ENCODE measurements around the gene BCAP29. TPM values are rescaled to one million over a fixed set of nuclear protein-coding genes. Genes with fewer than 3 reads are reported as not detected.

Gene BCAP29
- total RNA-seq, 4 donors from 2014 or later: 36.9 to 107 (median 64.3) TPM

DNA sequence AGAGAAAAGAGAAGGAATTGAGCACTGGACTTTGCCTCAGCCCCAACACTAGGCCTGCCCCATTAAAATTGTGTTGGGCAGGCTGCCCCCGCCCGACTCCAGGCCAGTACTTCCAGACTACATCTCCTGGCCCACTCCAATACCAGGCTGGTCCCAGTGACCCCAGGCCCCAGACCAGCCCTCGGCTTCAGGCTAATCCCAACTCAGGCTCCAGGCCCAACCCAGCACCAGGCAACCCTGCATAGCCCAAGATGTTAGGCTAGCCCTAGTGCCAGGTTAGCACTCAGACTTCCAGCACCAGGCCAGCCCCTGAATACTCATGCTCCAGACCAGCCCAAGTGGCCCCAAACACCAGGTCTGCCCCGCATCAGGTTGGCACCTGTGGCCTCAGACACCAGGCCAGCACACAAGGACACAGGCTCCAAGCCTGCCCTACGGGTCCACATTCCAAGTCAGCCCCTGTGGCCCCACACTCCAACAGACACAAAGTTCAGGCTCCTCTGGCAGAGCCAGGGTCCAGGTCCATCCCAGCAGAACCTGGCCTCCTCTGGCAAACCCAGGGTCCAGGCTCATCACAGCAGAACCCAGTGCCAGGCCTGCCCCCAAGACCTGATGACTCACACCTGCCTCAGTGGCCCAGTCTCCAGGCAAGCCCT is 36.6 kb upstream of the BCAP29 start:
- peaks cover 44% of the 10 kb centered on the region for H3K36me3 ChIP-seq
- no peak overlapping the region for H3K27ac ChIP-seq
- no peaks in the 10 kb centered on the region for H3K9me3 ChIP-seq
- TF ChIP-seq POLR2A (IDR thresholded peaks at IDR 0.05) (no peak), EP300 (IDR thresholded peaks at IDR 0.05) (no peak), POLR2AphosphoS5 (IDR thresholded peaks at IDR 0.05) (no peak)
- TF ChIP-seq, protein P1, sequence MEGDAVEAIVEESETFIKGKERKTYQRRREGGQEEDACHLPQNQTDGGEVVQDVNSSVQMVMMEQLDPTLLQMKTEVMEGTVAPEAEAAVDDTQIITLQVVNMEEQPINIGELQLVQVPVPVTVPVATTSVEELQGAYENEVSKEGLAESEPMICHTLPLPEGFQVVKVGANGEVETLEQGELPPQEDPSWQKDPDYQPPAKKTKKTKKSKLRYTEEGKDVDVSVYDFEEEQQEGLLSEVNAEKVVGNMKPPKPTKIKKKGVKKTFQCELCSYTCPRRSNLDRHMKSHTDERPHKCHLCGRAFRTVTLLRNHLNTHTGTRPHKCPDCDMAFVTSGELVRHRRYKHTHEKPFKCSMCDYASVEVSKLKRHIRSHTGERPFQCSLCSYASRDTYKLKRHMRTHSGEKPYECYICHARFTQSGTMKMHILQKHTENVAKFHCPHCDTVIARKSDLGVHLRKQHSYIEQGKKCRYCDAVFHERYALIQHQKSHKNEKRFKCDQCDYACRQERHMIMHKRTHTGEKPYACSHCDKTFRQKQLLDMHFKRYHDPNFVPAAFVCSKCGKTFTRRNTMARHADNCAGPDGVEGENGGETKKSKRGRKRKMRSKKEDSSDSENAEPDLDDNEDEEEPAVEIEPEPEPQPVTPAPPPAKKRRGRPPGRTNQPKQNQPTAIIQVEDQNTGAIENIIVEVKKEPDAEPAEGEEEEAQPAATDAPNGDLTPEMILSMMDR (IDR thresholded peaks at IDR 0.05): no peak
- WGBS: 79% methylated on average over 3 of the region's 5 CpGs
- no peak overlapping the region for H3K4me3 ChIP-seq
- H3K27me3 ChIP-seq: no peaks in the 10 kb centered on the region
- H3K4me1 ChIP-seq: no peaks in the 10 kb centered on the region
- no peak for DNase-seq (ENCODE audit: low spot score in 2 of 2)

GRCh38 chr7:107544848-107545591 is 35.0 kb upstream of the BCAP29 start:
- H3K27me3 ChIP-seq: no peaks in the 10 kb centered on the region
- peaks cover 44% of the 10 kb centered on the region for H3K36me3 ChIP-seq
- no peak overlapping the region for H3K4me3 ChIP-seq
- no peaks in the 10 kb centered on the region for H3K9me3 ChIP-seq
- WGBS: 91% methylated on average over 4 of the region's 4 CpGs
- no peak overlapping the region for H3K27ac ChIP-seq
- DNase-seq (ENCODE audit: low spot score in 2 of 2): no peak
- TF ChIP-seq, protein P1 (IDR thresholded peaks at IDR 0.05): no peak
- TF ChIP-seq EP300 (IDR thresholded peaks at IDR 0.05) (no peak), POLR2A (IDR thresholded peaks at IDR 0.05) (no peak), POLR2AphosphoS5 (IDR thresholded peaks at IDR 0.05) (no peak)
- no peaks in the 10 kb centered on the region for H3K4me1 ChIP-seq

DNA sequence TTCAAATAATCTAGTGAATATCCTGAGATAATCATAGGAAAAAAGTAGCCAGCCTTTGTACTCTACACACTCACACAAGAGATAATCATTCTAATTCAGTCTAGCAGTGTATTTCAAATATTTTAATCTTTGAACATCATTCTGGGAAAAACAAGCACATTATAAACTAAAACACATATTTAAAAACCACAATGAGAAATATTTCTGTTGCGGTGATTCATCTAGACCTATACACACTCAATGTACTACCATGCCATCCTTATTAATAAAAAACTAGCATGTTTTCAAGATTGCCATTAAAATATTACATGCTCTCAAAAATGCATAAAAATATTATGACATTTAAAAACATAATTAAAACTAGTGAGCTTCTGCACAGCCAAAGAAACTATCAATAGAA is 28.1 kb upstream of the BCAP29 start:
- TF ChIP-seq, protein P1 (IDR thresholded peaks at IDR 0.05): no peak
- TF ChIP-seq EP300 (IDR thresholded peaks at IDR 0.05) (no peak), POLR2AphosphoS5 (IDR thresholded peaks at IDR 0.05) (no peak), POLR2A (IDR thresholded peaks at IDR 0.05) (no peak)
- no peak overlapping the region for H3K4me3 ChIP-seq
- H3K9me3 ChIP-seq: no peaks in the 10 kb centered on the region
- H3K4me1 ChIP-seq: no peaks in the 10 kb centered on the region
- no peak for DNase-seq (ENCODE audit: low spot score in 2 of 2)
- no peak overlapping the region for H3K27ac ChIP-seq
- no peaks in the 10 kb centered on the region for H3K27me3 ChIP-seq
- 96% methylated on average over 1 of the region's 1 CpG for WGBS
- peaks cover 39% of the 10 kb centered on the region for H3K36me3 ChIP-seq

- peaks cover 28% of the 10 kb centered on the region for H3K36me3 ChIP-seq
- no peak for TF ChIP-seq POLR2A (IDR thresholded peaks at IDR 0.05)
- no peak for TF ChIP-seq EP300 (IDR thresholded peaks at IDR 0.05)
- TF ChIP-seq, protein P1 (IDR thresholded peaks at IDR 0.05): no peak
- no peak for TF ChIP-seq POLR2AphosphoS5 (IDR thresholded peaks at IDR 0.05)
- peaks cover 16% of the 10 kb centered on the region for H3K4me1 ChIP-seq
- H3K27me3 ChIP-seq: no peaks in the 10 kb centered on the region
- H3K9me3 ChIP-seq: no peaks in the 10 kb centered on the region
- no peak overlapping the region for H3K27ac ChIP-seq
- WGBS: 99% methylated on average over 3 of the region's 3 CpGs
- no peak for DNase-seq (ENCODE audit: low spot score in 2 of 2)
- H3K4me3 ChIP-seq: no peak overlapping the region
Observed at GRCh38 chr7:107555893-107556292, 24.2 kb upstream of the BCAP29 start.

- no peak overlapping the region for H3K27ac ChIP-seq
- no peaks in the 10 kb centered on the region for H3K27me3 ChIP-seq
- H3K9me3 ChIP-seq: no peaks in the 10 kb centered on the region
- TF ChIP-seq POLR2A (IDR thresholded peaks at IDR 0.05): no peak
- TF ChIP-seq, protein P1 (IDR thresholded peaks at IDR 0.05): no peak
- no peak for TF ChIP-seq POLR2AphosphoS5 (IDR thresholded peaks at IDR 0.05)
- no peak for TF ChIP-seq EP300 (IDR thresholded peaks at IDR 0.05)
- peaks cover 13% of the 10 kb centered on the region for H3K36me3 ChIP-seq
- no peak overlapping the region for H3K4me3 ChIP-seq
- H3K4me1 ChIP-seq: peaks cover 45% of the 10 kb centered on the region
- DNase-seq (ENCODE audit: low spot score in 2 of 2): no peak
- 57% methylated on average over 2 of the region's 2 CpGs for WGBS
Observed at GRCh38 chr7:107559864-107560263, 20.2 kb upstream of the BCAP29 start.

Data from suprapubic skin (tissue), 4 donors.